Breast epithelium (tissue), 4 donors: ENCODE measurements around the gene CEP85L. TPM values are rescaled to one million over a fixed set of nuclear protein-coding genes. Genes with fewer than 3 reads are reported as not detected.

Experiments used
- DNase-seq, 2 donors: peaks; one replicate each; pipeline ENCODE4 v3.0.0-alpha.2; 2019; ENCODE audit warnings: low spot score in 2 of 2
- H3K27ac ChIP-seq, 2 donors: fragments of 200-600 bp; sonication (generic) in 1 of 2; one replicate each; pipeline ENCODE4 v1.5.1; 2016 to 2019; ENCODE audit warnings: mild to moderate bottlenecking in 1 of 2
- H3K27me3 ChIP-seq, 2 donors: fragments of 200-600 bp; sonication (generic) in 1 of 2; one replicate each; pipeline versions ENCODE4 v1.5.1 to v1.6.0; 2017 to 2019; ENCODE audit warnings: control low read depth in 1 of 2, mild to moderate bottlenecking in 1 of 2
- H3K36me3 ChIP-seq: fragments of 200-600 bp; one replicate; pipeline ENCODE4 v1.5.1; 2019
- H3K4me1 ChIP-seq, 2 donors: fragments of 200-600 bp; sonication (generic); one replicate each; pipeline ENCODE4 v1.5.1; 2016 to 2019; ENCODE audit warnings: control low read depth in 1 of 2
- H3K4me3 ChIP-seq, 3 donors: fragments of 200-600 bp; sonication (generic); 1 replicate in 2 of 3; 2 replicates in 1 of 3; pipeline ENCODE4 v1.5.1; 2016 to 2019; ENCODE audit warnings: mild to moderate bottlenecking in 3 of 3, moderate library complexity in 2 of 3
- H3K9me3 ChIP-seq, 2 donors: fragments of 200-600 bp; sonication (generic) in 1 of 2; one replicate each; pipeline ENCODE4 v1.5.1; 2016 to 2019; ENCODE audit warnings: control low read depth in 1 of 2
- POLR2A ChIP-seq: fragments of 450-650 bp; IDR thresholded peaks from one replicate; pipeline ENCODE4 v1.6.1; 2016; ENCODE audit warnings: antibody characterized with exemption, mild to moderate bottlenecking, moderate library complexity
- POLR2AphosphoS5 ChIP-seq, 3 donors: sonication (generic); formaldehyde crosslinking; IDR thresholded peaks; one replicate each; pipeline ENCODE4 v1.6.1; 2017; ENCODE audit warnings: antibody characterized with exemption in 3 of 3
- intact Hi-C: fragments of 100-400 bp; cut with DNase I; formaldehyde crosslinking; loops from one replicate; pipeline ENCODE4 v1.15.1; 2023; ENCODE audit warnings: low total_unique reads
- total RNA-seq, 3 donors: library from RNA; depleted of rRNA; stranded (reverse); fragments of >200 nt; gene quantifications; one replicate each; pipeline ENCODE4 v1.1.0, GENCODE V29; 2016
- TF ChIP-seq, protein P1 (sequence below), 3 donors: fragments of 450-650 bp; IDR thresholded peaks; one replicate each; pipeline ENCODE4 v1.5.1; 2016 to 2017; ENCODE audit warnings: antibody characterized with exemption in 3 of 3, mild to moderate bottlenecking in 3 of 3, moderate library complexity in 3 of 3

Gene CEP85L
- total RNA-seq, 3 donors from 2014 or later = 12.7 to 17.3 (median 15.7) TPM

DNA sequence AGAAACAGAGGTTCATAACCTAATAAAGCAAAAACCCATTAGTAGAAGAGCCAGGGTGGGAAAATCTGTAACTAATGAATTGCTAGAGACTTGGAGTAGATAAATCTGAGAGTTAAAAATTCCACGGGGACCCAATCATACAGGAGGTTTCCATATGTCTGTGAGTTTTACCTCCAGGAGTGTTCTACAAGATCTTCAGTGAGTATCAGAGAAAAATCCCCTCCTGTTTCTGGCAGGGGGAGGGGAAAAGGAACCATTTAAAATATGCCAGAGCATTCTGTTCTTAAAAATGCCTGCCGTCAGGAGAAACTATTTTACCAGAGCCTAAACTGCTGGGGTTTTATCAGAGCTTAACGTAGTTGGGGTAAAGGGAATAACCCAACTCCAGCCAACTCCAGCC is 157.3 kb downstream of the CEP85L start:
- peaks cover 4 to 11% of the 10 kb centered on the region in 2 donors for H3K9me3 ChIP-seq
- H3K27ac ChIP-seq = no peak overlapping the region
- H3K27me3 ChIP-seq = no peaks in the 10 kb centered on the region
- H3K4me3 ChIP-seq = no peak overlapping the region
- TF ChIP-seq POLR2A (no peak), POLR2AphosphoS5 (IDR thresholded peaks at IDR 0.05) (no peak)
- TF ChIP-seq, protein P1, sequence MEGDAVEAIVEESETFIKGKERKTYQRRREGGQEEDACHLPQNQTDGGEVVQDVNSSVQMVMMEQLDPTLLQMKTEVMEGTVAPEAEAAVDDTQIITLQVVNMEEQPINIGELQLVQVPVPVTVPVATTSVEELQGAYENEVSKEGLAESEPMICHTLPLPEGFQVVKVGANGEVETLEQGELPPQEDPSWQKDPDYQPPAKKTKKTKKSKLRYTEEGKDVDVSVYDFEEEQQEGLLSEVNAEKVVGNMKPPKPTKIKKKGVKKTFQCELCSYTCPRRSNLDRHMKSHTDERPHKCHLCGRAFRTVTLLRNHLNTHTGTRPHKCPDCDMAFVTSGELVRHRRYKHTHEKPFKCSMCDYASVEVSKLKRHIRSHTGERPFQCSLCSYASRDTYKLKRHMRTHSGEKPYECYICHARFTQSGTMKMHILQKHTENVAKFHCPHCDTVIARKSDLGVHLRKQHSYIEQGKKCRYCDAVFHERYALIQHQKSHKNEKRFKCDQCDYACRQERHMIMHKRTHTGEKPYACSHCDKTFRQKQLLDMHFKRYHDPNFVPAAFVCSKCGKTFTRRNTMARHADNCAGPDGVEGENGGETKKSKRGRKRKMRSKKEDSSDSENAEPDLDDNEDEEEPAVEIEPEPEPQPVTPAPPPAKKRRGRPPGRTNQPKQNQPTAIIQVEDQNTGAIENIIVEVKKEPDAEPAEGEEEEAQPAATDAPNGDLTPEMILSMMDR (IDR thresholded peaks at IDR 0.05) = no peak
- no peaks in the 10 kb centered on the region for H3K36me3 ChIP-seq
- intact Hi-C loops = no loop called here
- H3K4me1 ChIP-seq = no peaks in the 10 kb centered on the region
- no peak for DNase-seq

DNA sequence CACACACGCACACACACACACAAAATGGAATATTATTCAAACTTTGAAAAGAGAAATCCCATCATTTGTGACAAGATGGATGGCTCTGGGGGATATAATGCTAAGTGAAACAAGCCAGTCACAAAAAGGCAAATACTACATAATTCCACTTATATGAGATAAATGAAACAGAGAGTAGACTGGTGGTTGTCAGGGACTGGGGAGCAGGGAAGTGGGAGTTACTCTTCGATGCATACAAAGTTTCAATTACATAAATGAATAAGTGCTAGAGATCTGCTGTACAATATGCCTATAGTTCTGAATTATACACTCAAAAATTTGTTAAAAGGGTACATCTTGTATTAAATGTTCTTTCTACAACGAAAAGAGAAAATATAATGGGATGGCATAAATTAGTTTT is 161.4 kb downstream of the CEP85L start:
- Histone ChIP-seq H3K27me3 (no peaks in the 10 kb centered on the region), H3K36me3 (no peaks in the 10 kb centered on the region), H3K4me3 (no peak overlapping the region), H3K27ac (no peak overlapping the region), H3K9me3 (peaks cover 15 to 27% of the 10 kb centered on the region in 2 donors), H3K4me1 (no peaks in the 10 kb centered on the region)
- no peak for DNase-seq
- intact Hi-C loops = no loop called here
- TF ChIP-seq POLR2A = no peak
- TF ChIP-seq, protein P1 (IDR thresholded peaks at IDR 0.05) = no peak
- no peak for TF ChIP-seq POLR2AphosphoS5 (IDR thresholded peaks at IDR 0.05)

DNA sequence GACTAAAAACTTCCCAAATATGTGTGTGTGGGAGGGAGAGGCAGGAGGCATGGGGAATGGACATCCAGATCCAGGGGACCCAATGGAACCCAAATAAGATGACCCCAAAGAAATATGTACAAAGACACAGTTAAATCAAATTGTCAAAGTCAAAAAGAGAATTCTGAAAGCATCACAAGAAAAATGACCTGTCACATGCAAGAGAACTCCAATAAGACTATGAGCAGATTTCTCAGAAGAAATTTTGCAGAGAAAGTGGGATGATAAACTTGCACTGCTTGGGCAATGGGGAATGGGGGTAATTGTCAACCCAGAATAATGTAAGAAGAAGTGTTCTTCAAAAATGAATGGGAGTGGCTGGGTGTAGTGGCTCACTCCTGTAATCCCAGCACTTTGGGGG is 162.8 kb downstream of the CEP85L start:
- intact Hi-C loops = no loop called here
- Histone ChIP-seq H3K4me3 (no peak overlapping the region), H3K36me3 (no peaks in the 10 kb centered on the region), H3K27ac (no peak overlapping the region), H3K27me3 (no peaks in the 10 kb centered on the region), H3K9me3 (peaks cover 15 to 27% of the 10 kb centered on the region in 2 donors), H3K4me1 (no peaks in the 10 kb centered on the region)
- DNase-seq = no peak
- TF ChIP-seq POLR2AphosphoS5 (IDR thresholded peaks at IDR 0.05) (no peak), POLR2A (no peak)
- TF ChIP-seq, protein P1 (IDR thresholded peaks at IDR 0.05) = no peak

DNA sequence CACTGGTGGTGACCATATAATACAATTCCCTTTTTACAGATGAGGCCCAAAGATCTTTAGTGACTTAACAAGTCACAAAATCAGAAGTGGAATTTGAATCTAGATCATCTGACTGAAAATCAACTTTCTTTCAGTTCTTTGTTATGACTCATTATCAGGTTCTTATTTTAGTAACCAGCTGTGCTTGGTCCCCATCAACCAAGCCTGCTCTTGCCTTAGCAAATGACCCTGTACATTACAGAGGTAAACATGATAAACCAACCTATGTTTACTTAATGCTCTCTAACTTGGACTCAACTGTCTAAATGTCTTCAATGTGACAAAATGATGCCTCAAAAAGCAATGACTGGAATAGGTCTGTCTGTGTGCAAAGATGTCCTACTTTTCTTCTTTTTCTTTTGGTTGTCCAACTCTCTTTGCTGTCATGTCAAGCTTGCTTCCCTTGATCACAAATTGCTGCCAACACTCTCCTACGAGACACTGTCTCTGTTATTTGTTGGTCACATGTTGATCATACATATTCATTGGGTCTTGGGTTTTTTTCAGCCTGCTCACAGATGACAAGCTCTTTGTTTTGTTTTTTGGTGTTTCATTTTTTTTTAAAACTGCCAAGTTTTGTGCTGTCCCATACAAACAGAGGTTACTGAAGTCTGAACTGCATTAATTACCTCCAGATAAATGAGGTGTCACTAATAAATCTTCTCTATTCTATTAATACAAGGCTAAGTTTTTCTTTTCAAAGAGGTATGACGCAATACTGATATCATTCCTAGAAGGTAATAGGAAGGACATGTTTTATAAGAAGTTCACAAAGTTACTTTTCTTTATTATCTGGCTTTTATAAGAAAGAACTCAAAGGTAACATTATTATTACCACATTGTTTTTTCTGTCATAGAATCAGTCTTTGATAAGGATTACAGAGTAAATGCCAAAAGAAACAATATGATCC is 165.5 kb downstream of the CEP85L start:
- no peak overlapping the region for H3K27ac ChIP-seq
- H3K36me3 ChIP-seq = no peaks in the 10 kb centered on the region
- H3K27me3 ChIP-seq = no peaks in the 10 kb centered on the region
- no peaks in the 10 kb centered on the region for H3K4me1 ChIP-seq
- H3K9me3 ChIP-seq = peaks cover 15 to 27% of the 10 kb centered on the region in 2 donors
- no peak overlapping the region for H3K4me3 ChIP-seq
- no peak for TF ChIP-seq POLR2AphosphoS5 (IDR thresholded peaks at IDR 0.05)
- no peak for TF ChIP-seq POLR2A
- intact Hi-C loops = no loop called here
- no peak for DNase-seq

DNA sequence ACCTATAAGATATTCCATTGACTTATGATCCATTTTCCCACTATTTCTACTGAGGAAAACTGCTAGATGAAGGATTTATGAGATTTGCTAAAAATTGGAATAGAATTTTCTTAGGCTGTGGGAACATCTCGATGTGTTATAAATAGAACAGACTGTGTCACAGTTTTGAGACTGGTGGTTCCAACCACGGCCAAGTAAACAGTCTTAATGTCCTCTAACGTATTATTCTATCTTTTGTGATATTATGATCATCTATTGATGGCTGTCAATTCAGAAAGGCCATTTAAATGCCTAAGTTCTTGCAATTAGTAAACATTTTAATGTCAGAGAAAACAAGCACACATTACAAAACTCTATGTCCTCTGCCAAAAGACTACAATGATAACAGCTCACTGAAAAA is 174.8 kb downstream of the CEP85L start:
- intact Hi-C loops = no loop called here
- Histone ChIP-seq H3K27me3 (no peaks in the 10 kb centered on the region), H3K9me3 (no peaks in the 10 kb centered on the region), H3K4me3 (no peak overlapping the region), H3K36me3 (no peaks in the 10 kb centered on the region), H3K27ac (no peak overlapping the region), H3K4me1 (no peaks in the 10 kb centered on the region)
- no peak for TF ChIP-seq POLR2AphosphoS5 (IDR thresholded peaks at IDR 0.05)
- TF ChIP-seq, protein P1 (IDR thresholded peaks at IDR 0.05) = no peak
- no peak for TF ChIP-seq POLR2A
- DNase-seq = no peak
